ENCODE measurements around the gene FEM1C. TPM values are rescaled to one million over a fixed set of nuclear protein-coding genes. Genes with fewer than 3 reads are reported as not detected.

The FEM1C gene
- total and polyA plus RNA-seq, 9 of the 15 experiments (the other 6 are each of a cell fraction or from before 2014, with no cell fraction given): 1.4 to 9.3 (median 4.3) TPM

GRCh38 chr5:115585265-115585664 lies 40.7 kb upstream of the FEM1C start:
- Histone ChIP-seq H3K4me1 (replicated peaks in 1 of 2; ENCODE audit: control insufficient read depth in 2 of 2, insufficient read depth in 2 of 2, low read length in 2 of 2) (no peaks in the 10 kb centered on the region), H3K79me2 (ENCODE audit: control insufficient read depth, insufficient read depth, low read length) (no peaks in the 10 kb centered on the region), H2AFZ (ENCODE audit: low read depth, low read length) (no peak overlapping the region), H3K9me1 (ENCODE audit: control insufficient read depth, insufficient read depth, low read length) (no peaks in the 10 kb centered on the region), H3K9me3 (replicated peaks; ENCODE audit: control insufficient read depth, insufficient read depth, low read depth, low read length) (no peaks in the 10 kb centered on the region), H3K27ac (ENCODE audit: extremely low read depth, low read depth, low read length) (no peak overlapping the region), H3K4me2 (ENCODE audit: insufficient read depth, low read length) (no peak overlapping the region), H3K36me3 (ENCODE audit: control insufficient read depth, insufficient read depth, low read length) (no peaks in the 10 kb centered on the region), H3K9ac (ENCODE audit: insufficient read depth in 1 of 2, low read depth in 2 of 2, low read length in 2 of 2) (no peak overlapping the region), H4K20me1 (replicated peaks; ENCODE audit: control insufficient read depth, insufficient read depth, low read length) (no peaks in the 10 kb centered on the region), H3K27me3 (ENCODE audit: control insufficient read depth in 2 of 2, insufficient read depth in 2 of 2, low read length in 2 of 2) (no peaks in the 10 kb centered on the region), H3K4me3 (no peak overlapping the region)
- no TSS peak for BruUV-seq (replicated peaks)
- DNase-seq (ENCODE audit: extremely low read depth in 1 of 4, low spot score in 3 of 4): no peak
- CTCF ChIA-PET (ENCODE audit: low intra/inter-chr PET ratio): interaction anchor here (3.0 kb wide), 1 partner anchor 275 kb away, joined by 31 read pairs; no protein-coding TSS in a partner anchor
- ATAC-seq: no peak
- POLR2A ChIA-PET: no interaction called here
- in situ Hi-C loops (cut with MboI): loop anchor here (25.0 kb wide), 1 partner anchor 1898 kb away; no protein-coding TSS in a partner anchor
- intact Hi-C loops (cut with micrococcal nuclease): loop anchor here (5.0 to 10.0 kb wide), 3 partner anchors 38 to 1970 kb away; no protein-coding TSS in a partner anchor
- no peak for FAIRE-seq
- 58% methylated on average over 1 of the region's 1 CpG for WGBS (ENCODE audit: insufficient coverage, low coverage, missing lambda C conversion rate)
- TF ChIP-seq TAL1 (IDR thresholded peaks at IDR 0.05): no peak
- no peak for TF ChIP-seq HMGN3 (IDR thresholded peaks at IDR 0.05; ENCODE audit: borderline replicate concordance, extremely low read depth, insufficient read length, low read depth, low read length)
- TF ChIP-seq SAP30 (IDR thresholded peaks at IDR 0.05; ENCODE audit: borderline replicate concordance, insufficient read depth, low read depth, low read length, poor library complexity, severe bottlenecking): no peak
- no peak for TF ChIP-seq GMEB1 (CRISPR knock-in tag; IDR thresholded peaks at IDR 0.05)
- TF ChIP-seq KHSRP (IDR thresholded peaks at IDR 0.05): no peak
- TF ChIP-seq MXD1 (CRISPR knock-in tag; IDR thresholded peaks at IDR 0.05; ENCODE audit: borderline replicate concordance, poor library complexity, severe bottlenecking): no peak
- no peak for TF ChIP-seq BRF1 (IDR thresholded peaks at IDR 0.05; ENCODE audit: borderline replicate concordance, extremely low read depth, insufficient read length)
- no peak for TF ChIP-seq GTF2B (IDR thresholded peaks at IDR 0.05; ENCODE audit: extremely low read depth, insufficient read length)
- TF ChIP-seq KLF13 (tag; IDR thresholded peaks at IDR 0.05; ENCODE audit: borderline replicate concordance, low read depth): no peak
- TF ChIP-seq ZNF3 (CRISPR knock-in tag; IDR thresholded peaks at IDR 0.05): no peak
- no peak for TF ChIP-seq ASH1L (IDR thresholded peaks at IDR 0.05; ENCODE audit: borderline replicate concordance, low read depth, partially characterized antibody)
- no peak for TF ChIP-seq SNAPC5 (CRISPR knock-in tag; IDR thresholded peaks at IDR 0.05)
- TF ChIP-seq, protein P1, sequence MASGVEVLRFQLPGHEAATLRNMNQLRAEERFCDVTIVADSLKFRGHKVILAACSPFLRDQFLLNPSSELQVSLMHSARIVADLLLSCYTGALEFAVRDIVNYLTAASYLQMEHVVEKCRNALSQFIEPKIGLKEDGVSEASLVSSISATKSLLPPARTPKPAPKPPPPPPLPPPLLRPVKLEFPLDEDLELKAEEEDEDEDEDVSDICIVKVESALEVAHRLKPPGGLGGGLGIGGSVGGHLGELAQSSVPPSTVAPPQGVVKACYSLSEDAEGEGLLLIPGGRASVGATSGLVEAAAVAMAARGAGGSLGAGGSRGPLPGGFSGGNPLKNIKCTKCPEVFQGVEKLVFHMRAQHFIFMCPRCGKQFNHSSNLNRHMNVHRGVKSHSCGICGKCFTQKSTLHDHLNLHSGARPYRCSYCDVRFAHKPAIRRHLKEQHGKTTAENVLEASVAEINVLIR (CRISPR knock-in tag; IDR thresholded peaks at IDR 0.05): no peak
